PFSK-1 (cell line): ENCODE measurements around the gene RBMS3.

ENCODE experiments used
- FOXP2 ChIP-seq: optimal IDR thresholded peaks from 2 replicates; pipeline ENCODE3; 2011; ENCODE audit warnings: borderline replicate concordance, control low read depth, inconsistent platforms; ENCODE audit not compliant: insufficient read depth; ENCODE audit errors: extremely low read length, extremely low read depth
- POLR2AphosphoS5 ChIP-seq: IDR thresholded peaks from 2 replicates; pipeline ENCODE4 v1.6.1; 2012; ENCODE audit warnings: low read depth, mild to moderate bottlenecking, control low read depth, low read length, moderate library complexity
- TAF1 ChIP-seq: IDR thresholded peaks from 2 replicates; pipeline ENCODE4 v1.6.1; 2012; ENCODE audit warnings: low read length, control low read depth, borderline replicate concordance; ENCODE audit not compliant: insufficient read depth

DNA sequence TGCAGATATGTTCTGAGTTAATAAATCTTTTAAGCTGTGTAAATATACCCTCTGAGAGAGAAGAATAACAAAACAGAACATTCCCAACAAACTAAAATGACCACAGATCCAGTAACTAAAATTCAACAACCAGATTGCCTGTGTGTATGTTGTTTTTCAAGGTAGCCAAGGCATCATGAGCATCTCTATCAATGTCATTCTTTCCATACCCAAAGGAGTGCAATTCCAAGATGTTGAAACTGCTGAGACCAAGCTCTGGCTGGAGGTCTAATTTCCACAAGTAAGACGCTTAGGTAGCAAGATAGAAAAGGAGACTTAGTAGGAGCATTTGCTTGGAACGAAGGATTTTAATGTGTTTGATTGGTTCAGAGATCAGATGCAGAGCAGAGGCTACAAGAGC, 276.3 kb downstream of the RBMS3 start:
- no peak for TF ChIP-seq FOXP2
- no peak for TF ChIP-seq POLR2AphosphoS5
- TF ChIP-seq TAF1: no peak
